NCI-H2196 treated with DMSO at 0.1 percent for 48 hours (cell line): ENCODE data around the gene STEEP1.

Experiments
- DNase-seq: peaks from one replicate; lab custom pipeline; 2025; ENCODE audit not compliant: unreplicated experiment; lab: John Stamatoyannopoulos, UW

The STEEP1 gene

DNA sequence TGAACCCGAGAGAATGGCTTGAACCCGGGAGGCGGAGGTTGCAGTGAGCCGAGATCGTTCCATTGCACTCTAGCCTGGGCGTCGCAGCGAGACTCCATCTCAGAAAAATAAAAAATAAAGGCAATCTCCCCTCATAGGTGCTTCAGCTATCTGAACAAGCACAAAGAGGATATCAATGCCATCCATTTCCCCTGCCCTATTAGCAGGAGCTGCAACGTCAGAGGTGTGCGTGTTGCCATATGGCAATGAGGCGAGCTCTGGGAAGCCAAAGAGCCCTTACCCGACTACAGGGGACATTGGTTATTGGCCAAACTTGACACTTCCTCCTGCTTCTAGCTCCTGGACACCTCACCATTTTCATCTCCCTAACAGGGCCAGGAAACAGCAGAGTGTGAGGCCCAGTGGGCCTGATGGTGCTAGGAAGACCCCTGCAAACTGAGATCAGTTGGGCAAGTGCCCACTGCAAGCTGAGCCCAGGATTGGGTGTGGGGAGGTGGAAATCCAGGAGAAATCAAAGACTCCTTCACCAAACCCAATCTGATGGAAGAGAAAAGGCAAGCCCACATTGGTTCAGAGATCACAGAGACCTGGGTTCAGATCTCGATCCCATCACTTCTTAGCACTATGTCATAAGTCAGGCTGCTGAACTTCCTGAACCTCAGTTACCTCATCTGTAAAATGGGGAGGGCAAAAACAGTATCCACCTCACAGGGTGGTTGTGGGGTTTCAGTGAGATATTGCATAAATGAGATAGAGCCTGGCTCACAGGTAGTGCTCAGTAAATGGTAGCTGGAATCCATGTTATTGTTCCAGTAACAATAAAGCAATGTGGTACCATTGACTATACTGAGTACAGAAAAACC, 75.8 kb downstream of the STEEP1 start:
- no peak for DNase-seq

GRCh38 chrX:119488749-119489148, 76.5 kb downstream of the STEEP1 start:
- DNase-seq = no peak
